ENCODE data around the gene MYOCOS. TPM values are rescaled to one million over a fixed set of nuclear protein-coding genes. Genes with fewer than 3 reads are reported as not detected.

The MYOCOS gene
- total RNA-seq, 4 donors from 2014 or later, result not detected

DNA sequence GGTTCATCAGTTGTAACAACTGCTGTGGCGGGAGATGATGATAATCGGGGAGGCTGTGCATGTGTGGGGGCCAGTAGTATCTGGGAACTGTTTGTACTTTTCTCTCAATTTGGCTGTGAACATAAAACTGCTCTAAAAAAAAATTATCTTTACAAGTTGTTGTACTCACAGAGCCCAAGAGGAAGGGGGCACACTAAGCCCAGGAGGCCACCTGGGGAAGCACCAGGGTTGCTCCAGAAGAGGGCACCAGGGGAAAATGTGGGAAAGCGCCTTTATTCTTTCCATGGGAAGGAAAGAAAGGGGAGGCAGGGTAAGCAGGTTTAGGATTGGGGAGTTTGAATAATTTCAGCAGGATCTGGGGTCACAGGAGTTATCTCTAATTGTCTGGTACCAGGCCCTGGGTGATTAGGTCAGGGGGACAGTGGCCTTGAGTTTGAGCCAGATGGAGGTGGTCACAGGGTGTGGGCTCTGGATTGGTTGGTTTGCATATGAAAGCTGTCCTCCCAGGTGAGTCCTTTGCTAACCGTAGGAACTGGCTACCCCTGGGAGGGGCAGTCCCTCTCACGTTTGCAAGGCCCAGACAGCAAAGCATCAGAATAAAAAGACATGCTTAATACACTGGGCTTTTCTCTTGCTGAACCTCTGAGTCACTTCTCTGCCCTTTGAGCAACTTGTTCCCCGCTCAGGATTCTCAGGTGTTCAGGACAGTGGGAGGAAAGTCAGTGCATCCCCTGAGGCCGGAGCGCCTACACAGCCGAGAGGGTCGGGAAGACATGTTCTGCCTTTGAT, 19.2 kb downstream of the MYOCOS start:
- 42 to 58% methylated on average over 9 to 10 of the region's 10 CpGs for WGBS, 2 donors (ENCODE audit: low coverage in 1 of 2)
- Histone ChIP-seq H3K27me3 (no peaks in the 10 kb centered on the region), H3K36me3 (peaks cover 0 to 33% of the 10 kb centered on the region in 2 donors), H3K4me1 (peaks cover 0 to 37% (median 8%) of the 10 kb centered on the region in 3 donors), H3K4me3 (no peak overlapping the region), H3K27ac (peak overlapping the region in 1 of 4 donors; percentile 27), H3K9me3 (no peaks in the 10 kb centered on the region)
- TF ChIP-seq, protein P1, sequence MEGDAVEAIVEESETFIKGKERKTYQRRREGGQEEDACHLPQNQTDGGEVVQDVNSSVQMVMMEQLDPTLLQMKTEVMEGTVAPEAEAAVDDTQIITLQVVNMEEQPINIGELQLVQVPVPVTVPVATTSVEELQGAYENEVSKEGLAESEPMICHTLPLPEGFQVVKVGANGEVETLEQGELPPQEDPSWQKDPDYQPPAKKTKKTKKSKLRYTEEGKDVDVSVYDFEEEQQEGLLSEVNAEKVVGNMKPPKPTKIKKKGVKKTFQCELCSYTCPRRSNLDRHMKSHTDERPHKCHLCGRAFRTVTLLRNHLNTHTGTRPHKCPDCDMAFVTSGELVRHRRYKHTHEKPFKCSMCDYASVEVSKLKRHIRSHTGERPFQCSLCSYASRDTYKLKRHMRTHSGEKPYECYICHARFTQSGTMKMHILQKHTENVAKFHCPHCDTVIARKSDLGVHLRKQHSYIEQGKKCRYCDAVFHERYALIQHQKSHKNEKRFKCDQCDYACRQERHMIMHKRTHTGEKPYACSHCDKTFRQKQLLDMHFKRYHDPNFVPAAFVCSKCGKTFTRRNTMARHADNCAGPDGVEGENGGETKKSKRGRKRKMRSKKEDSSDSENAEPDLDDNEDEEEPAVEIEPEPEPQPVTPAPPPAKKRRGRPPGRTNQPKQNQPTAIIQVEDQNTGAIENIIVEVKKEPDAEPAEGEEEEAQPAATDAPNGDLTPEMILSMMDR (IDR thresholded peaks at IDR 0.05), result peak in 1 of 4 experiments; percentile 7
- TF ChIP-seq POLR2A (IDR thresholded peaks at IDR 0.05), result no peak
- ATAC-seq, result no peak

DNA sequence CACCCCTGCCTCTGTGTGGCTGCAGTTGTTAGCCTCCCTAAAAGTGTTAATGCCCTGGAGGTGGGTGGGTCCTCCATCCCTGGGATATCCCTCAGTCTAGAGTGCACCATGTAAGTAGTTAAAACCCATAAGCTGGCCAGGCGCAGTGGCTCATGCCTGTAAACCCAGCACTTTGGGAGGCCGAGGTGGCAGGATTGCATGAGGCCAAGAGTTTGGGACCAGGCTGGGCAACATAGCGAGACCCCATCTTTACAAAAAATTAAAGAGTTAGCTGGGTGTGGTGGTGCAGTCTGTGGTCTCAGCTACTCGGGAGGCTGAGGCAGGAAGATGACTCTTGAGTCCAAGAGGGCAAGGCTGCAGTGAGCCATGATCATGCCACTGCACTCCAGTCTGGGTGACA, 20.2 kb downstream of the MYOCOS start:
- no peaks in the 10 kb centered on the region for H3K9me3 ChIP-seq
- WGBS, 2 donors (ENCODE audit: low coverage in 1 of 2), result 70% methylated on average over 1 of the region's 4 CpGs; no CpG with 5 or more reads in 1 of the 2 donors
- peak overlapping the region in 1 of 4 donors; percentile 27 for H3K27ac ChIP-seq
- H3K4me3 ChIP-seq, result no peak overlapping the region
- TF ChIP-seq POLR2A (IDR thresholded peaks at IDR 0.05), result no peak
- no peak for TF ChIP-seq EP300 (IDR thresholded peaks at IDR 0.05)
- TF ChIP-seq POLR2AphosphoS5 (IDR thresholded peaks at IDR 0.05), result no peak
- TF ChIP-seq, protein P1 (IDR thresholded peaks at IDR 0.05), result no peak
- ATAC-seq, result no peak
- no peaks in the 10 kb centered on the region for H3K27me3 ChIP-seq
- peaks cover 0 to 24% of the 10 kb centered on the region in 2 donors for H3K36me3 ChIP-seq
- peaks cover 0 to 47% (median 8%) of the 10 kb centered on the region in 3 donors for H3K4me1 ChIP-seq

DNA sequence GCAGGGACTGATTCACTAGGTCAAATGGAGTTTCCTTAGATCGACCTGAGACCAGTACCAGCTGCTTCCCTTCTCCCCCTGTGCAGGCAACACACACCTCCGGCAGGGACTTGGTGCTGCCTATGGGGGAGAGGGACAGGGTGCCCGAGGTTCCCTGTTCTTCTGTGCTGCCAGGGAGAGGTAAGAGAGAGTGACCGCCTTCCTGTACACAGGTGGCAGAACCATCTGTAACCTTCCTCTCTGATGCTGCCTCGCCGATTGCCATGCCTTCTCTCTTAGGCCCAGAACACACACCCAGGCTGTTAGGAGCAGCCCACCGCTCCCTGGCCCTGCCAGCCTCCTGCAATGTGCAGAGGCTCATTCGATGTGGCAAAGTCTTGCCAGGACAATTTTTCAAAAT, 21.1 kb downstream of the MYOCOS start:
- WGBS, 2 donors (ENCODE audit: low coverage in 1 of 2), result 80 to 95% methylated on average over 1 to 4 of the region's 8 CpGs
- Histone ChIP-seq H3K9me3 (no peaks in the 10 kb centered on the region), H3K36me3 (peaks cover 0 to 14% of the 10 kb centered on the region in 2 donors), H3K27ac (no peak overlapping the region), H3K4me1 (peaks cover 0 to 53% (median 8%) of the 10 kb centered on the region in 3 donors), H3K27me3 (no peaks in the 10 kb centered on the region), H3K4me3 (no peak overlapping the region)
- TF ChIP-seq EP300 (IDR thresholded peaks at IDR 0.05), result no peak
- TF ChIP-seq, protein P1 (IDR thresholded peaks at IDR 0.05), result no peak
- no peak for TF ChIP-seq POLR2A (IDR thresholded peaks at IDR 0.05)
- no peak for TF ChIP-seq POLR2AphosphoS5 (IDR thresholded peaks at IDR 0.05)
- ATAC-seq, result no peak

DNA sequence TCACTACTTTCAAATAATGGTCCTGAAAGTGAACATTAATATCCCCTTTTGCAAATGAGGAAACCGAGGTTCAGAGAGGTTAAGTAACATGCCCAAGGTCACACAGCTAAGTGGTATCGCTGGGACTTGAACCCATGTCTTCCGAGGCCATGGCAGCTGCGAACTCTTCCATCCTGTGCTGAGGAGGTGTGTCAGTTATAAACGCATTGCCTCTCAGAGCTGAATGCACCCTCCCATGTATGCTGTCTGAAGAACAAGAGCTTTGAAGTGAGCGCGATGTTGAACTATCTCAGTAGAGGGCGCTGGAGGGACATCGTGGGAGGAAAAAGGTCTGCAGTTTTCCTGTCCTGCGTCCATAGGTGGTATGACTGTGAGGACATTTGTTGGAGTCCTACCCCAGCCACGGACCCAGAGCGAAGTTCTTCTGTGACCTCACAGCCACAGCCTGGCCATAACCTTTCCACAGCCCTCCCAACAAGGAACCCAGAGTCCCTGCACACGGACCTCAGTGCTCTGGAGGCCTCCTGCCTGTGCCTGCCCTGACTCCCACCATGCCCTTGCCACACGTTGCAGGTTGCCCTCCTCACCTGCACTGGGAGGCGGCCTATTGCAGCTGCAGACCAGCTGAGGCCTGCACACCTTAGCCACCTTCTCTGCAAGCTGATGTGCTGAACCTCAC, 22.9 kb downstream of the MYOCOS start:
- peak overlapping the region; percentile 75 to 89 (median 84) for H3K27ac ChIP-seq
- ATAC-seq, result peak; percentile 63
- no peaks in the 10 kb centered on the region for H3K36me3 ChIP-seq
- no peaks in the 10 kb centered on the region for H3K9me3 ChIP-seq
- peaks cover 0 to 61% (median 8%) of the 10 kb centered on the region in 3 donors for H3K4me1 ChIP-seq
- peak overlapping the region in 1 of 2 donors; percentile 6 for H3K4me3 ChIP-seq
- TF ChIP-seq POLR2AphosphoS5 (IDR thresholded peaks at IDR 0.05) (peak; percentile 43), POLR2A (IDR thresholded peaks at IDR 0.05) (no peak), EP300 (IDR thresholded peaks at IDR 0.05) (no peak)
- TF ChIP-seq, protein P1 (IDR thresholded peaks at IDR 0.05), result peak; percentile 78 to 91 (median 89)
- H3K27me3 ChIP-seq, result no peaks in the 10 kb centered on the region
- WGBS, 2 donors (ENCODE audit: low coverage in 1 of 2), result 7 to 35% methylated on average over 3 to 4 of the region's 15 CpGs
